Endometrium (tissue), 2 donors: ENCODE measurements around the gene PLEKHH1.
"Not testable (repeated sequence)": the region's sequence is repeated elsewhere in the genome, so short reads cannot be mapped to it uniquely, and the experiment has no call there.

Source experiments
- FAIRE-seq: peaks from 2 replicates; lab custom pipeline; 2012; peaks lifted over from hg19 to GRCh38; lab: Jason Lieb, UNC
- donor health status: control.
- donor health status: control.

Gene PLEKHH1

GRCh38 chr14:67533754-67534085, 630 bp downstream of the PLEKHH1 start:
- no peak for FAIRE-seq

GRCh38 chr14:67536087-67536486, 3.0 kb downstream of the PLEKHH1 start:
- no peak for FAIRE-seq

GRCh38 chr14:67537736-67538135, 4.6 kb downstream of the PLEKHH1 start:
- FAIRE-seq: no peak

GRCh38 chr14:67538501-67538900, 5.4 kb downstream of the PLEKHH1 start:
- FAIRE-seq: no peak

- FAIRE-seq: no peak
Measured at GRCh38 chr14:67539116-67539515, 6.0 kb downstream of the PLEKHH1 start.

GRCh38 chr14:67541448-67542387, 8.6 kb downstream of the PLEKHH1 start:
- no peak for FAIRE-seq

- not testable (repeated sequence) for FAIRE-seq
Measured at GRCh38 chr14:67542620-67543019, 9.5 kb downstream of the PLEKHH1 start.

- FAIRE-seq: no peak
Measured at GRCh38 chr14:67544590-67544989, 11.5 kb downstream of the PLEKHH1 start.

- no peak for FAIRE-seq
Measured at GRCh38 chr14:67547224-67547780, 14.2 kb downstream of the PLEKHH1 start.

GRCh38 chr14:67549734-67550133, 16.6 kb downstream of the PLEKHH1 start:
- no peak for FAIRE-seq

GRCh38 chr14:67551123-67551522, 18.0 kb downstream of the PLEKHH1 start:
- FAIRE-seq: no peak

GRCh38 chr14:67551940-67552339, 18.9 kb downstream of the PLEKHH1 start:
- FAIRE-seq: no peak

GRCh38 chr14:67553547-67553946, 20.5 kb downstream of the PLEKHH1 start:
- no peak for FAIRE-seq

- no peak for FAIRE-seq
Measured at GRCh38 chr14:67554341-67554740, 21.3 kb downstream of the PLEKHH1 start.

GRCh38 chr14:67555518-67556090, 22.5 kb downstream of the PLEKHH1 start:
- no peak for FAIRE-seq

- no peak for FAIRE-seq
Measured at GRCh38 chr14:67556671-67557070, 23.6 kb downstream of the PLEKHH1 start.

GRCh38 chr14:67557118-67557517, 24.0 kb downstream of the PLEKHH1 start:
- no peak for FAIRE-seq

GRCh38 chr14:67557656-67558055, 24.6 kb downstream of the PLEKHH1 start:
- FAIRE-seq: no peak

GRCh38 chr14:67559639-67560038, 26.5 kb downstream of the PLEKHH1 start:
- no peak for FAIRE-seq

GRCh38 chr14:67562025-67562775, 29.1 kb downstream of the PLEKHH1 start:
- FAIRE-seq: no peak

- no peak for FAIRE-seq
Measured at GRCh38 chr14:67562776-67563150, 29.7 kb downstream of the PLEKHH1 start.

GRCh38 chr14:67564236-67564635, 31.1 kb downstream of the PLEKHH1 start:
- no peak for FAIRE-seq

GRCh38 chr14:67566908-67567307, 33.8 kb downstream of the PLEKHH1 start:
- no peak for FAIRE-seq
